Eye (tissue), 1 donor: ENCODE measurements around the gene LRRC74B.
A peak's percentile ranks its signal among the peaks of the same experiment; 100 is the strongest.

Source experiments
- DNase-seq: peaks from one replicate; pipeline ENCODE4 v3.0.0-alpha.2; 2015

Gene LRRC74B

DNA sequence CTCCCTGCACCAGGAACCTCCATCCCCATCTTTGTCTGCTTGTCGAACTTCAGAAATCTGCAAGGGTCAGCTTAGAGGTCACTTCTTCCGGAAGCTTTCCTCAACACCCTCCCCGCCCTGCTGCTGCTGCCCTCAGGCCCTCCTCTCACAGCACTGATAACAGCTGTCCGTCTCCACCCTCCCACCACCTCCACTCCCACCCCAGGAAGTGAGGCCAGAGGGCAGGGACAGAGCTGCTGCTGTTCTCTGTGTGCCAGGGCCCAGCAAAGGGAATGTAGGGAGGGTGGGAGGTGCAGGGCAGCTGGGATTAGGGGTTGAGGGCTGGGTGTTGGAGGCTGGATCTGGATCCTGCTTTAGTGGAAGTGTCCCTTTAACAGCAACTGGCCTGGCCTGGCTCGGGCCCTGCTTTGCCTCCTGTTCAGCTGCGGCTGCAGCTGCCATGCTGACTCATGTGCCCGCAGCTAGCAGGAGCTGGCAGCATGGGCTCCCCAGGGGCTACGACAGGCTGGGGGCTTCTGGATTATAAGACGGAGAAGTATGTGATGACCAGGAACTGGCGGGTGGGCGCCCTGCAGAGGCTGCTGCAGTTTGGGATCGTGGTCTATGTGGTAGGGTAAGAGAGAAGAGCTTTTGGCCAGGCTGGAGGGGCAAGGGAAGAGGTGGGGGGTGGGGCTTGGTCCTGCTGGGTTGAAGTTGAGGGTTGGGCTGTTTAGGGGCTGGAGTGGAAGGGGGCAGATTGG lies 30.9 kb upstream of the LRRC74B start, which contains the start of gene P2RX6:
Gene P2RX6, plus strand, starts transcription at position 440 of the 740 bp plus-strand sequence. Its CDS starts 10 bp downstream, at position 450.
- DNase-seq: peak; percentile 89

DNA sequence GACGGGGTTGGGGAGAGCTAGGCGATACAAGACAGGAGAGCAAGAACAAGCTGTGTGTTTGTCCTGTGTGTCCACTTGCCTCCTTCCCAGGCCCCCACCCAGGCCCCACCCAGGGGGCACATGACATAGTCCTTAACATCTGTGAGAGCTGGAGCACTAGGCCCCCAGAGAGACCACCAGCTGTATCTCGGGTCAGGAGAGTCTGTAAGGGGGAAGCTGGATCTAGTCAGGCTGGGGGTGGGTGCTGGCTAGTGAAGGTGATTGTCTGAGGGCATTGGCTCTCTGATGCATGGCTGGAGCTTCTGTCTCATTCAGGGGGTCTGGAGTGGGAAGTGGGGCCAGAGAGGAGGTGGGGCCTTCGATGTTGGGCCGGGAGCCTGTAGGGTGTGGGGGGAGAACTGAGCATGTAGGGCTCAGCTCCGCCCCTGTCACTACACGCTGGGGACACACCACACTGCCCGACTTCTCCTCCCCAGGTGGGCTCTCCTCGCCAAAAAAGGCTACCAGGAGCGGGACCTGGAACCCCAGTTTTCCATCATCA lies 30.2 kb upstream of the LRRC74B start:
- DNase-seq: peak; percentile 45

DNA sequence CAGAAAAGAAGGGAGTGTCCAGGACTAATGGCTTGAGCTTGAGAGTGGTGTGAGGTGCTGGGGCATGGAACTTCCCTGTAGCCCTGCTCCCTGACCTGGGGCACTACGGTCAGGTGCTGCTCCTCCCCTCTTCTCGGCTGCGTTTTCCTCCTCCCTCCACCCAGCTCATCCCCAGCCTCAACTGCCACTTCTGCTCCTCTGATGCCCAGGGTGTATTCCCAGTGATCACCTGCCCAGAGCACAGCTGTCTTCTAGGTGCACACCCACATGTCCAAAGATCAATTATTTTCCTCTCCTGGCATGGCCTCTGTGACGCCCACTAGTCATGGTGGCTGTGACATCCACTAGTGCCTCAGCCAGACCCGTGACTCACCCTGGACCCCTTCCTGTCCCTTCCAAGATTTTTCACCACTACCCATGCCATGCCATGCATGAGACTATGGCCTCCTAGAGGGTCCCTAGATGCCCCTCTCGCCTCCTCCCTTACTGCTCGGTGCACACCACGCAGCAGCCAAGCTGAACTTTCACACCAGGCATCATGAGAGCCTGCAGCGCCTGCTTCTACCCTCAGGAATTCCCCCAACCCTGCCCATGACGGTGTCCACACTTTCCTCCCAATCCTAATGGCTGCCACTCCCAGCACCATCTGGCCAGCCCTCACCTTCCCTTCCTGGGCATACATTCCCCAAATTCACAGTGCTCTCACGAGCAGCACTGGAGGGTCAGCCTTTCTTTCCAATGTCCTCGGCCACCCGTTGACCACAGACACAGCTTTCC lies 28.9 kb upstream of the LRRC74B start:
- DNase-seq: no peak

DNA sequence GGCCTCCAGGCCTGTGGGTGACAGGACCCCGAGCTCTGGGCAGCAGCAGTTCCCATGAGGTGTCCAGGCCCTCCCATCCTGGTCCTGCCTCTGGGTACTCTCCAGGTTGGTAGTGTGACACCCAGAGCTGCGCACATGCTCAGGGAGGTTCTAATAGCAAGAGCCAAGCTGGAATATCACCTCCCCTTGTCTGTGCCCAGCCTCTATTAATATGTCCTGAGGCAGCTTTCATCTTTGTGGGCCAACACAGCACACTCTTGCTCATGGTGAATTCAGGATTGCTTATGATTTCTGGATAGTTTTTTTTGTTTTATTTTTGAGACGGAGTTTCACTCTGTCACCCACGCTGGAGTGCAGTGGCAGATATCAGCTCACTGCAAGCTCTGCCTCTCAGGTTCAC lies 27.4 kb upstream of the LRRC74B start:
- DNase-seq: no peak

DNA sequence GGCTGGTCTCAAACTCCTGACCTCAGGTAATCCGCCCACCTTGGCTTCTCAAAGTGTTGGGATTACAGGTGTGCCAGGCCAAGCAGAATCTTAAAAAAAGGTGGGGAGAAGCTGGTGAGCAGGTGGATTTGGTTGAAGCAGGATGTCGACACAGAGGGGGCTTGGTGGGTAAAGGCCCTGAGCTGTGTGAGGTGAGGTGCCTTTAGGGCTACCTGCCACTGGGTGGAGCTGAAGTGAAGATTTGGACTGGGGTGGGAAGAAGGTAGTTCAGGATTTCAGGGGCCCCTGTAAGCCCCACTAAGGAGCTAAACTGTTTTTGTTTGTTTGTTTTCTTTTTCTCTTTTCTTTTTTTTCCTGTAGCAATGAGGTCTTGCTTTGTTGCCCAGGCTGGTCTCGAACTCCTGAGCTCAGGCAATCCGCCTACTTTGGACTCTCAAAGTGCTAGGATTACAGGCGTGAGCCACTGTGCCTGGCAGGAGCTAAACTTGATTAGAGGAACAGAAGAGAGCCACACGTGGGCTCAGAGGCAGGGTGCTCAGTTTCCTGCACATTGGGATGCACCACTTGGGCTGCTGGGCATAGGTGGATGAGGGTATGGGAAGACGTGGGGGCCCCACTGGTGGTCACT lies 24.8 kb upstream of the LRRC74B start:
- DNase-seq: no peak

DNA sequence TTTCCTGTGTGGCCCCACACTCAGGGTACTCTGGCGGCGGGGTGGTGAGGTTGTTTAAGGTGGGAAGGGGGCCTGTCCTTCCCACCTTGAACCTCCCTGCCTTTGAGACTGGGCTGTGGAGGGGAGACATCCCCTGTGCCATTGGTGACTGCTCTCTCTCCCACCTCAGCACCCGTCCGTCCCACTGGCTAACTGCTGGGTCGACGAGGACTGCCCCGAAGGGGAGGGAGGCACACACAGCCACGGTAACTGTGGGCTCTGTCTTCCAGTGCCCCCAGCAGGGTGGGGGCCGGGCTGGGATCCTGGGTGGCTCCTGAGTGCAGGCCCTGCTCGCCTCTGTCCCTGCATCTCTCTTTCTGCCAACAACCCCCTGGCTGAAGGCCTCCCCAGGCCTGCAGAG lies 23.2 kb upstream of the LRRC74B start:
- DNase-seq: no peak

DNA sequence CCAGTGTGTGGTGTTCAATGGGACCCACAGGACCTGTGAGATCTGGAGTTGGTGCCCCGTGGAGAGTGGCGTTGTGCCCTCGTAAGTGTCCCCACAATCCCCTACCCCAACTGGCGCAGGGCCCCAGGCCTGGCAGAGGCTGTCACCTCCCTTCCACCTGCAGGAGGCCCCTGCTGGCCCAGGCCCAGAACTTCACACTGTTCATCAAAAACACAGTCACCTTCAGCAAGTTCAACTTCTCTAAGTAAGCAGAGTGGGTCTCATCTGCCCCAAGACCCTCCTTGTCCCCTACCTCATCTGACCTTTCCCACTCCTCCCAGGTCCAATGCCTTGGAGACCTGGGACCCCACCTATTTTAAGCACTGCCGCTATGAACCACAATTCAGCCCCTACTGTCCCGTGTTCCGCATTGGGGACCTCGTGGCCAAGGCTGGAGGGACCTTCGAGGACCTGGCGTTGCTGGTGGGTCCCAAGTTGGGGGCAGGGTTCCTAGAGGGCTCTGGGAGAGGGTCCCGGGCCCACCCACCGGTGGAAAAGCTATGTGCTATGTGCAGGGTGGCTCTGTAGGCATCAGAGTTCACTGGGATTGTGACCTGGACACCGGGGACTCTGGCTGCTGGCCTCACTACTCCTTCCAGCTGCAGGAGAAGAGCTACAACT lies 22.7 kb upstream of the LRRC74B start:
- DNase-seq: no peak

DNA sequence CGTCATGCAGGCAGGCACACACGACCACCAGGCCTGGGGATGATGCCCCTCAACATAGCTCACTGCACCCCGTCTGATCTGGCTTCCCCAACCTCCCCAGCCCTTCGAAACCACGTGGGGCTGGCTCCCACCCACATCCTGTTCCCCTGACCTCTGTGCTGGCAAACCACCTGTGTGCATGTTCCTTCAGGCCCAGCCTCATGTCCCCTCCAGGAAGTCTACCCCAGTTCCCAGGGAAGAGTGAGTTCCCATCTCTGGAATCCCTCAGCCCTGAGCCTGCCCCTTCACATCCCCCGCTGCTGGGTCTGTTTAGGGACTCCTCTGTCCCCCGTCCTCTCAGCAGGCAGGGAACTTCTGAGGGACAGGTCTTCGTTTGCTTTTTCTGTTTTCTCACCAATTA lies 20.5 kb upstream of the LRRC74B start:
- no peak for DNase-seq

DNA sequence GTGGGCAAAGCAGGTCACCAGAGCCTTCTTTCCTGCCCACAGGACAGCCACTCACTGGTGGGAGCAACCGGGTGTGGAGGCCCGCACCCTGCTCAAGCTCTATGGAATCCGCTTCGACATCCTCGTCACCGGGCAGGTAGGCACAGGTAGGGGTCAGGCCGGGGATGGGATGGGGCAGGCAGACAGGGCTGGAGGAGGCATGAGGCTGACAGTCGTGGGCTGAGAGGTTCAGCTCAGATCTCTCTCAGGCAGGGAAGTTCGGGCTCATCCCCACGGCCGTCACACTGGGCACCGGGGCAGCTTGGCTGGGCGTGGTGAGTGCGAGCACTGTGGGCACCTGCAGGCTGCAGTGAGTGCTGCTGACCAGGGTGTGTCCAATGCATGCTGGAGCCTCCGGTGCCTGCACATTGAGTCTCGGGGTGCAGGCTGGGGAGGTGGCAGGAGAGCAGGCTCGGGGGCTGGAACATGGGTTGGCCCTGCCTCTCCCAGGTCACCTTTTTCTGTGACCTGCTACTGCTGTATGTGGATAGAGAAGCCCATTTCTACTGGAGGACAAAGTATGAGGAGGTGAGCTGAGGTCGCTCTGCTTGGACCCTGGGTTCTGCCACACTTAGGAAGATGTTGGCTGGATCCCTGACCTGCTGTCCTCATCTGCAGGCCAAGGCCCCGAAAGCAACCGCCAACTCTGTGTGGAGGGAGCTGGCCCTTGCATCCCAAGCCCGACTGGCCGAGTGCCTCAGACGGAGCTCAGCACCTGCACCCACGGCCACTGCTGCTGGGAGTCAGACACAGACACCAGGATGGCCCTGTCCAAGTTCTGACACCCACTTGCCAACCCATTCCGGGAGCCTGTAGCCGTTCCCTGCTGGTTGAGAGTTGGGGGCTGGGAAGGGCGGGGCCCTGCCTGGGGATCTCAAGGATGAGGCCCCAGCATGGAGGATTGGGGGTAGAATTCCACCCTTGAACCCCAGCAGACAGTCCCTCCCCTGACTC lies 19.7 kb upstream of the LRRC74B start:
- no peak for DNase-seq

DNA sequence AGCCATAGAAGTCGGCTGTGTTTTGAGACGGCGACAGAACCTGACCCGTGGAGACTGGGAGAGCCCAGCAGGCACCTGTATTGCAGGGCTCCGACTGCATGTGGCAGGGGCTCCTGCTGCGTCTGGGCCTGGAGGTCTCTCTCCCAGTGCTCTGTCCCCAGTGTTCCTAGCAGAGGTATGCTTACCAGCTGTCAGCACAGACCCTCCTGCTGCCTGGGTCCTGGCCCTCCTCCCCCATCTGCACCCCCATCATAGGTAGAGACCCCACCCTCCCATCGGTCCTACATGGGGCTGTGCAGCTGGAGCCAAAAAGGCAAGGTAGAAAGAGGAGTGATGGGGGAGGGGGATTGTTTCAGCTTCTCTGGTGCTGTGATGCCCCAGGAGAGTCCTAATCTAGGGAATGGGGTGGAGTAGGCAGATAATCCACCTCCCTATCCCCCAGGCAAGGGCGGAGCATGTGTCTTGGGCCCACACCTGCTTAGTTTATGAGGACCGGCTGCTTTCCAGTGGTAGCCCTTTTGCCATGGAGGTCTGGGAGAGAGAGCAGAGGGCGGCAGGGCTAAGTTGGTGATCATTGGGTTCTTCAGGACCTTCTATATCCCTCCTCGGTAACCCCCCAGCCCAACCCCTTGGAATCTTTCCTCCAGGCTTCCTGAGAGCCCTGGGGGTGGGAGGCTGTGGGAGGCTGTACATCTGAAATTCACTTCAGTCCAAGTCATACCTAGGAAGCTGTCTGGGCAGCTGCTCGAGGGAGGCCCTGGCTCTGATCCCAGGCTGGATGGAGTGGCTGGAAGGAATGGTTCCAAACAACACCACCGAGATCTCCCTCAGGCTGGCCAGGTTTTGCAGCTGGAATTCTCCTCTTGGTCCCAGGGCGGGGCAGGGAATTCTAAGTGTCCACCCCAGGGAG lies 18.7 kb upstream of the LRRC74B start:
- no peak for DNase-seq

DNA sequence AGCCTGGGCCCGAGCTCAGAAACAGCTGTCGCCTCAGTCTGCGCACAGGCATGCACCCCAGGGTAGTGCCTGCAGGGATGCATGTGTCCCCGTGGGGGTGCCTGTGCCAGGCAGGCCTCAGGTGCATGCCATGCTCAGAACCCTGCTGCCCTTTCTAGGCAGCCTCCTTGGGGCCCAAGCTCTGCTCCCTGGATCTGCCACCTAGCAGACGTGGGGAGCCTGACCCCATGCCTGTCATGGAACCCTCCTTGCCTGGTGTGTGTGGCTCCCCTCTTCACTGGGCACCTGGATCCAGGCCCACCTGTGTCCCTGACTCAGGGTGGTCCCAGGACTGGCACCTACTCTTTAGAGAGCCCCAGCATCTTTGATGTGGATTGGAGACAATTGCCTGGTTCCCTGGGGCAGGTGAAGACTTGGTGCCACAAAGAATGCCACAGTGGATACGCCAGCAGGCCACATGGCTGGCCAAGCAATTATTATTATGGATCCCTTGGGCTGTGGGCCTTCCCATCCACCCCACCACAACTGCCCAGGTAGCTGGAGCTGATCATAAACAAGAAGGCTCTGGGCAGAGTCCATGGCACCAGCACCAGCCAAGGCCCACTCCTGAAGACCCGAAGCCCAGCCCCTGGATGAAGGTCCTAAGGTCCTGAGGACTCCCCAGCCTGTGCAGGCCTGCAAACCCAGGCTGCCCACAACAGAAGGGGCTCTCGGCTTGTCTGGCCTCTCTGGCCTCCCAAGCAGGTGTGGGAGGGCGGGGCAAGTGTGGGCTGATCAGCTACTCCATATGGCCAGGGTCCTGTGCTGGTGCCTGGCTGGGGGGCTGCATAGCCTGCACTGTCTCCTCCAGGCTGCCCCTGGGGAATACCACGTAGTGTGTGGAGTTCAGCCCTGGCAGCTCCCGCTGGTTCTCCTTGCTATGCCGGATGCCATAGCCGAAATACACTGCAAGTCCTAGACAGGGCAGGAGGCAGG lies 17.2 kb upstream of the LRRC74B start:
- DNase-seq: no peak

DNA sequence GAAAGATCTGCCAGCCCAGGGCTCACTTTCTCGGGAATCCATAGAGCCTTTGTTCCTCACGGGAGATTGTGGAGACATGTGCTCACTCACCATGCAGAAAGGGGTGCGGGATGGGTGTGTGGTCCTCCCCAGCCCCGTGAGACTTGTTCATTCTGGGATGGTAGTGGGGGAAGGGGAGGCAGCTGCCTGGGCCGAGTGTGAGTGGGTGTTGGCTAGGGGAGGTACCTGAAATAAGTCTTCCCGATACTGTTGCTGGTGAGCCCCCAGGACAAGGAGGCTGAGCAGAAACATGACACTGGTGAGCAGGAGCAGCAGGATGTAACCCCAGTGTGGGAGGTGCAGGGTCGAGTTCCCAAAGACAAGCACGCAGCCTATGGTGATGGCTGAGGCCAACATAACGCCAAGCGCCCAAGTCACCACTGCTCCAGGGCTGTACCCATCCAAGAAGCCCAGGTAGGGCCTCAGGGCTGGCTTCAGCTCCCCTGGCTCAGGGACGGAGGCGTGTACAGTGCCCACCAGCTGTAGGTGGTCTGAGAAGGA lies 16.2 kb upstream of the LRRC74B start:
- DNase-seq: no peak

DNA sequence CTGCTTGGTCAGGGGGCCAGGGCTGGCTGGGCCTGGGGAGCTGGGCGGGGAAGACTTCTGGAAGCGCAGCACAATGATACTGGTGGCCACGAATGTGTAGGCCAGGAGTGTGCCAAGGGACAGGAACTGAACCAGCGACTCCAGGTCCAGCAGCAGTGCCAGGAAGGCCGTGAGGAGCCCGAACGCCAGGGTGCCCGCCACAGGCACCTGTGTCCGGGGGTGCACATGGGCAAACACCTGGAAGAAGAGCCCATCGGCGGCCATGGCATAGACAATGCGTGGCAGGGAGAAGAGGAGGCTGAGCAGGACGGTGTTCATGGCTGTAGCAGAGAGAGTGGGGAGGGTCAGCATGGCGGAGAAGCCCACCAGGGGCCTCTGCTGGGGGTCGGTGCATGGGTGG lies 15.7 kb upstream of the LRRC74B start:
- DNase-seq: no peak

DNA sequence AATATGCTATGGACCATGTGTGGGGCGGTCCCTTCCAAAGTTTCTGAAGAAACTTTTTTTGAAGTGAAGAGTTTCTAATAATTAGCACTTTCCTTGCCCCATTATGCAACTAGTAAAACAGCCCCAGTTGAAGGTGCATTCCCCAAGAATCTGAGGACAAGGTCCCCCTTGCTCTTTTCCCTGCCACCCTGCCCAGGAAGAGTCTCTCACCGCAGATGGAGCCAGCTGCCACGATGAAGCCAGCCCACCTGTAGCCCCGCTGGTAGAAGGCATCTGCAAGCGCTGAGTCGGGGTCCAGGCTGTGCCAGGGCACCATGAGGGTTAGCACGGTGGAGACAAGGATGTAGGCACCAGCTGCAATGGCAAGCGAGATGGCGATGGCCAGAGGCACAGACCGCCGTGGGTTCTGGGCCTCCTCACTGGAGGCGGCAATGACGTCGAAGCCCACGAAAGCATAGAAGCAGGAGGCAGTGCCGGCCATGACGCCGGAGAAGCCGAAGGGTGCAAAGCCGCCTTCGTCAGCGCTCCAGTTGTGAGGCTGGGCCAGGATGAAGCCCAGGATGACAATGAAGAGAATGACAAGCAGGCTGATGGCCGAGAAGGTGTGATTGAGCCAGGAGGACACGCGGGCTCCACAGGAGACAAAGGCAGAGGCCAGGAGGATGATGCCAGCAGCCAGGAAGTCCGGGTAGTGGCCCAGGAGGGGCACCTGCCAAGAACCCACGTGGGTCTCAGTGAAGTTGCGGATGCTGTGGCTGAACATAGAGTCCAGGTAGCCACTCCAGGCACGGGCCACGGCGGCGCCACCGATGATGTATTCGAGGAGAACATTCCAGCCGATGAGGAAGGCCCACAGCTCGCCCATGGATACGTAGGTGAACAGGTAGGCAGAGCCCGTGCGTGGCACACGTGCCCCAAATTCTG lies 14.9 kb upstream of the LRRC74B start:
- DNase-seq: no peak

DNA sequence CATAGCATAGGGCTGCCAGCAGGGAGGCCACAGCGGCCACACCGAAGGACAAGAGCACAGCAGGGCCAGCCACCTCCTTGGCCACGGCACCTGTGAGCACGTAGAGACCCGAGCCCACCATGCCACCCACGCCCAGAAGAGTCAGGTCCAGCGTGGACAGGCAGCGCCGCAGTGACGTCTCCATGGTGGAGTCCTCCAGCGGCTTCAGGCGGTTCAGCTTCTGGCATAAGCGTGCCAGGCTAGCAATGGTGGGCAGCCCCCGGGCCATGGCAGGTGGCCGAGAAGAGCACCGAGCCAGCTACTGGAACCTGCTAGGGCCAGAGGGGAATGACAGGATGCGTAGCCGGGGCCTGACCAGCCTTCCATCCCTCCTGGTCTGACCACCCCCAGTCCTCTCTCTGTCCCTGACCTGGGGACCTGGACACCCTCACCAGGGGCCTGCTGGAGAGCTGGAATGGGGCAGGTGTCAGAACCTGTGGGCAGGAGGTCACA lies 14.2 kb upstream of the LRRC74B start:
- DNase-seq: no peak

DNA sequence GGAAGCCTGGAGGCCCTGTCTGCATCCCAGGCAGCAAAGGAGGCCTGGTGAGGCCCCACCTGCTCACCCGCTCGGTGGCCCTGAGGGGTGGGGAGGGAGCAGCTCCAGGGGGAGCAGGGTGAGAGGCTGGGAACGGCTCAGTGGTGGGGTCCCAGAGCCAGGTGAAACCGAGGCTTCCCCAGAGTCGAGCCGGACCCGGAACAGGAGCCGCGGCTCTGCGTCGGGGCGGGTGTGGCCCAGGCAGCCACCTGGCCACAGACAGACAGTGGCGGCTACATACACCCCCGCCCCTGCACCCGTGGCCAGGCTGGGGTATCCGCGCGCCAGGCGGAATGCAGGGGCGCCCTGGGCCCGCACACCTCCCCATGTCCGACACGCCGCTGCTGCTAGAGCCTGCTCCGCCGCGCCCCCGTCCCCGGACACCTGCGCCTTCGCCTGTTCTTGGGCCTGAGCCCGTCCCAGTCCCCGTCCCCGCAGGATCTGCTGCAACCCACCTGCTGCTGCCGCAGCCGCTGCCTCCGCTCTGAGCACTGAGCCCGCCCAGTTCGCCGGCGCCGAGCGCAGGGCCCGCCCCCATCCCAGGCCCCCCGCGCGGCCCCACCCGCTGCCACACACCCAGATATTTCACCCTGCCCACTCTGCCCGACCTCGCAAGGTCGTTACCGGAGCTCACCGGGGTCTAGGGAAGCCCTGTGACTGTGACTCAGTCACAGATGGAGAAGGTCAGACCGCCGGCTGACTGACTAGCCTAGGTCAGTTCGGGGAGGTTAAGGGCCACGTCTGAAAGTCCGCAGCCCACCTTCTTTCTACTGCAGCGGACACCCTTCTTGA lies 13.5 kb upstream of the LRRC74B start, which contains the start of gene SLC7A4:
Gene SLC7A4, minus strand, starts transcription at position 525 of the 831 bp plus-strand sequence. CDS start 749 bp downstream, outside the sequence.
- peak; percentile 58 for DNase-seq
